Measurements from ENCODE around the gene MVK.

The MVK gene

GRCh38 chr12:109637996-109638395, 64.4 kb downstream of the MVK start:
- no peak for DNase-seq (ENCODE audit: low read depth)
- H3K4me3 ChIP-seq (ENCODE audit: low read depth, low read length), result no peak overlapping the region
- no peak for TF ChIP-seq CTCF (IDR thresholded peaks at IDR 0.05; ENCODE audit: insufficient read depth, low read depth, low read length, missing control alignments)

- no peak for DNase-seq (ENCODE audit: low read depth)
- no peak for TF ChIP-seq CTCF (IDR thresholded peaks at IDR 0.05; ENCODE audit: insufficient read depth, low read depth, low read length, missing control alignments)
- H3K4me3 ChIP-seq (ENCODE audit: low read depth, low read length), result no peak overlapping the region
Observed at GRCh38 chr12:109638735-109639134, 65.1 kb downstream of the MVK start.

- TF ChIP-seq CTCF (IDR thresholded peaks at IDR 0.05; ENCODE audit: insufficient read depth, low read depth, low read length, missing control alignments), result no peak
- DNase-seq (ENCODE audit: low read depth), result no peak
- no peak overlapping the region for H3K4me3 ChIP-seq (ENCODE audit: low read depth, low read length)
Observed at GRCh38 chr12:109639151-109639872, 65.7 kb downstream of the MVK start.

GRCh38 chr12:109640961-109641360, 67.4 kb downstream of the MVK start:
- no peak for TF ChIP-seq CTCF (IDR thresholded peaks at IDR 0.05; ENCODE audit: insufficient read depth, low read depth, low read length, missing control alignments)
- no peak overlapping the region for H3K4me3 ChIP-seq (ENCODE audit: low read depth, low read length)
- DNase-seq (ENCODE audit: low read depth), result no peak

- no peak for TF ChIP-seq CTCF (IDR thresholded peaks at IDR 0.05; ENCODE audit: insufficient read depth, low read depth, low read length, missing control alignments)
- DNase-seq (ENCODE audit: low read depth), result no peak
- H3K4me3 ChIP-seq (ENCODE audit: low read depth, low read length), result no peak overlapping the region
Observed at GRCh38 chr12:109641422-109641821, 67.8 kb downstream of the MVK start.

- TF ChIP-seq CTCF (IDR thresholded peaks at IDR 0.05; ENCODE audit: insufficient read depth, low read depth, low read length, missing control alignments), result no peak
- DNase-seq (ENCODE audit: low read depth), result no peak
- H3K4me3 ChIP-seq (ENCODE audit: low read depth, low read length), result no peak overlapping the region
Observed at GRCh38 chr12:109642506-109643132, 69.0 kb downstream of the MVK start.

All from GM12865 (cell line).